Neutrophil (primary cell): ENCODE data around the gene SFXN3.

Experiments used
- H3K27ac ChIP-seq: fragments of 200-600 bp; sonication (generic); 2 replicates; pipeline ENCODE4 v1.5.1; 2016; ENCODE audit warnings: mild to moderate bottlenecking, moderate library complexity
- H3K27me3 ChIP-seq: fragments of 200-600 bp; sonication (generic); 2 replicates; pipeline ENCODE4 v1.6.0; 2016; ENCODE audit warnings: mild to moderate bottlenecking
- H3K36me3 ChIP-seq: fragments of 200-600 bp; sonication (generic); 2 replicates; pipeline ENCODE4 v1.5.1; 2017
- H3K4me1 ChIP-seq, 2 experiments: fragments of 200-600 bp in 1 of 2; sonication (generic) in 1 of 2; 1 replicate in 1 of 2; 2 replicates in 1 of 2; pipeline versions ENCODE4 v1.5.1 to v1.6.1; 2013 to 2016; ENCODE audit warnings: low read depth in 1 of 2, low read length in 1 of 2, mild to moderate bottlenecking in 1 of 2, moderate library complexity in 1 of 2; ENCODE audit not compliant: control insufficient read depth in 1 of 2, insufficient read depth in 1 of 2
- H3K4me3 ChIP-seq, 2 experiments: fragments of 200-600 bp in 1 of 2; sonication (generic) in 1 of 2; 1 replicate in 1 of 2; 2 replicates in 1 of 2; pipeline ENCODE4 v1.5.1; 2013 to 2016; ENCODE audit warnings: low read depth in 1 of 2, low read length in 1 of 2, mild to moderate bottlenecking in 1 of 2, moderate library complexity in 1 of 2
- H3K9me3 ChIP-seq: fragments of 200-600 bp; sonication (generic); 2 replicates; pipeline ENCODE4 v1.5.1; 2016
- CTCF ChIP-seq: fragments of 200-600 bp; sonication (generic); IDR thresholded peaks from 2 replicates; pipeline ENCODE4 v1.5.1; 2016; ENCODE audit warnings: antibody characterized with exemption

SFXN3 gene

DNA sequence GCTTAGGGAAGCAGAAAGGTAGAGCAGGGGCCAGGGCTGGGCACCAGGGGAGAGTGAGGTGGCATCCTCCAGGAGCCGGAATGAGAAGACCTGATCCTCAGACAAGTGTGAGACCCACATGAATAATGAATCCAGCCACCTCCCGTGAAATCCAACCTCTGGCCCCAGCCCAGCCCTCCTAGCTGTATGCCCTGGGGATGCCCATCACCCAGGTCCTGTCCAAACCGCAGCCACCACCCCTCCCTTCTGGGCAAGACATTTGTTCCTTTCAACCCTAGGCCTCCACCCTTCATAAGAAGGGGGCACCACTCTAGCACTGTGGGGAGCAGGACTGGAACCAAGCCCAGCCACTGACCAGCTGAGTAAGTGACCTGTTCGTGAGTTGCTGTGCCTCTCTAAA, 9.8 kb upstream of the SFXN3 start:
- H3K27ac ChIP-seq: no peak overlapping the region
- H3K4me1 ChIP-seq: peaks cover 0 to 14% of the 10 kb centered on the region in 2 experiments
- no peaks in the 10 kb centered on the region for H3K36me3 ChIP-seq
- peaks cover 45% of the 10 kb centered on the region for H3K27me3 ChIP-seq
- H3K9me3 ChIP-seq: no peaks in the 10 kb centered on the region
- TF ChIP-seq CTCF: no peak
- no peak overlapping the region for H3K4me3 ChIP-seq

GRCh38 chr10:101021692-101022251, 9.3 kb upstream of the SFXN3 start:
- Histone ChIP-seq H3K4me1 (peaks cover 0 to 14% of the 10 kb centered on the region in 2 experiments), H3K27me3 (peaks cover 40% of the 10 kb centered on the region), H3K4me3 (no peak overlapping the region), H3K9me3 (no peaks in the 10 kb centered on the region), H3K27ac (no peak overlapping the region), H3K36me3 (no peaks in the 10 kb centered on the region)
- no peak for TF ChIP-seq CTCF

- Histone ChIP-seq H3K4me3 (no peak overlapping the region), H3K4me1 (peaks cover 0 to 11% of the 10 kb centered on the region in 2 experiments), H3K27ac (no peak overlapping the region), H3K27me3 (peaks cover 32% of the 10 kb centered on the region), H3K36me3 (no peaks in the 10 kb centered on the region), H3K9me3 (no peaks in the 10 kb centered on the region)
- TF ChIP-seq CTCF: no peak
These were observed 7.9 kb upstream of the SFXN3 start for GRCh38 chr10:101022967-101023705.

DNA sequence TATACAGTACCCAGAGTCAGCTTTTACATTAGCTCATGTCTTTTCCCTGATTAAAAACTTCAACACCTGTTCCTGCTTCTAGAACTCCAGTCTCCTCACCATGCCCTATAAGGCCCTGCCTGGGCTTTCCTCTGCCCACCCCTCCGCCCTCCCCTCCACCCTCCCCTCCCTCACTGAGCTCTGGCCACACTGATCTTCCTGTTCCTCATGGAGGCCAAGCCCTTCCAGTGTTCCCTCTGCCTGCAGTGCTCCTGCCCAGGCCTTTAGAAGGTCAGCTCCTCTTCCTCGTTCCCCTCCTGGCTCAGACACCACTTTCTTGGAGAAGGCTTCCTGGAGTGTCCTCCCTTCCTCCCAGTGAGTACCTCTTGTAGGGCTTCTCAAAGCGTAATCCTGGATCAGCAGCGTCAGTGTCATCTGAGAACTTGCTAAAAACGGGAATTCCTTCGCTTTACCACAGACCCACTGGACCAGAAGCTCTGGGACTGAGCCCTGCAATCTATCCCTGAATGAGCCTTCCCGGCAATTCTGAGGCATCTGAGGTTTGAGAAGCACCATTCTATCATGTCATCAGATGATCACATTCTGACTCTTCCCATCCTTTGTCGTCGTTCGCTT, 3.8 kb upstream of the SFXN3 start:
- Histone ChIP-seq H3K27ac (no peak overlapping the region), H3K4me1 (peaks cover 9 to 14% of the 10 kb centered on the region in 2 experiments), H3K9me3 (no peaks in the 10 kb centered on the region), H3K36me3 (no peaks in the 10 kb centered on the region), H3K27me3 (peaks cover 47% of the 10 kb centered on the region), H3K4me3 (no peak overlapping the region)
- no peak for TF ChIP-seq CTCF

DNA sequence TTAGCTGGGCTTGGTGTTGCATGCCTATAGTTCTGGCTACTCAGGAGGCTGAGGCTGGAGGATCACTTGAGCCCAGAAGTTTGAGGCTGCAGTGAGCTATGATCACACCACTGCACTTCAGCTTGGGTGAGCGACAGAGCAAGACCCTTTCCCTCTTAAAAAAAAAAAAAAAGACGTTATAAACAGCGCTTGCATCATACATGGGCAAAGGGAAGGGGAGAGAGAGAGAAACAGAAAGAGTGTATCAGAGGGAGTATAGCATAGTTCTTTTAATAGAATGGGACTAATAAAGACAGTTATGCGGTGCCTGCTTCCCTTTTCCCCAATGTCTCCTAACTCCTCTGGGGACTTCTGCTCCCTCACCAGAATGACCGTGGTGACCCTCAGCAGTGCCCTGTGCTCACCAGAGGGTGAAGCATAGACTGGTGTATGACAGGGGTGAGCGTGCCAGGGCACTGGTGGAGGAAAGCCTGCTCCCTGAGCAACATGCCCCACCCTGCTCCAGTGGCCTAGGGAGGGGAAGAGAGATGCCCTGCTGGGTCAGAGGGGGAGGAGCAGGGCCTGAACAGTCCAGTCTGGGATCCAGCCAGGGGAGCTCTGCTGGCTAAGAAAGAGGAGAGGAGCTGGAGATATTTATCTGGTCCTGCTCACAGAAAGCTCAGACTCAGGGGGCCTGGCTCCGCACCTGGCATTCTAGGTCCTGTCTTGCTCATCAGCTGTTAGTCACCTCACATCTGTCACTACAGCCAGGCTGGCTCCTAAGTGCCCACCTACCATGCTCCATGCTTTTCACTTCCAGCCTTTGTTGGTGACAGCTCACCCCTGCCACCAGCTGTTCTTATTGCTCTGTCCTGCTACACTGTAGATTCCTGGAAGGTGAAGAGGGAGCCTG, 2.3 kb upstream of the SFXN3 start:
- Histone ChIP-seq H3K9me3 (no peaks in the 10 kb centered on the region), H3K4me1 (peaks cover 15 to 19% of the 10 kb centered on the region in 2 experiments)
- no peak for TF ChIP-seq CTCF

More for the DNA sequence above, 2.3 kb upstream of the SFXN3 start:
- Histone ChIP-seq H3K4me3 (no peak overlapping the region), H3K36me3 (no peaks in the 10 kb centered on the region), H3K27ac (no peak overlapping the region), H3K27me3 (peaks cover 61% of the 10 kb centered on the region)
